Measurements from ENCODE around the gene CNTN4.

DNA sequence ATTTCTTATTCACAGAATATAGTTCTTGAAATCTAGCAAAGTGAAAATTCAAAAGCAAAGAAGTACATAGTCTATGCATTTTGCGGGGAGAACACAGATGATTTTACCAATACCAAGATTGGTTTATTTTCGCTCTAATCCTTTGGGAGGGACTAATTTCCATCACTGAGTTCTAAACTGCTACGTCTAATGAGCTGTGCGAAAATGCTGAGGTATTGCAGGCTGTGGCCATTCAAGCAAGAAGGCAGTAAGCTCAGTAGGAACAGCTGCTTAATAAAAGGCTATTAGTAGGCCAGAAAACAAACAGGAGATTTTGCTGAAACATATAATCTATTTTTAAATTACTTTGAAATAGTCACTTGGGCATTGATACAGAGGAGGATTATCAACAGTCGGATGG lies 379.0 kb downstream of the CNTN4 start:
- TF ChIP-seq POLR2A (IDR thresholded peaks at IDR 0.05) (no peak), EP300 (IDR thresholded peaks at IDR 0.05) (no peak), POLR2AphosphoS5 (IDR thresholded peaks at IDR 0.05) (no peak)
- TF ChIP-seq, protein P1, sequence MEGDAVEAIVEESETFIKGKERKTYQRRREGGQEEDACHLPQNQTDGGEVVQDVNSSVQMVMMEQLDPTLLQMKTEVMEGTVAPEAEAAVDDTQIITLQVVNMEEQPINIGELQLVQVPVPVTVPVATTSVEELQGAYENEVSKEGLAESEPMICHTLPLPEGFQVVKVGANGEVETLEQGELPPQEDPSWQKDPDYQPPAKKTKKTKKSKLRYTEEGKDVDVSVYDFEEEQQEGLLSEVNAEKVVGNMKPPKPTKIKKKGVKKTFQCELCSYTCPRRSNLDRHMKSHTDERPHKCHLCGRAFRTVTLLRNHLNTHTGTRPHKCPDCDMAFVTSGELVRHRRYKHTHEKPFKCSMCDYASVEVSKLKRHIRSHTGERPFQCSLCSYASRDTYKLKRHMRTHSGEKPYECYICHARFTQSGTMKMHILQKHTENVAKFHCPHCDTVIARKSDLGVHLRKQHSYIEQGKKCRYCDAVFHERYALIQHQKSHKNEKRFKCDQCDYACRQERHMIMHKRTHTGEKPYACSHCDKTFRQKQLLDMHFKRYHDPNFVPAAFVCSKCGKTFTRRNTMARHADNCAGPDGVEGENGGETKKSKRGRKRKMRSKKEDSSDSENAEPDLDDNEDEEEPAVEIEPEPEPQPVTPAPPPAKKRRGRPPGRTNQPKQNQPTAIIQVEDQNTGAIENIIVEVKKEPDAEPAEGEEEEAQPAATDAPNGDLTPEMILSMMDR (IDR thresholded peaks at IDR 0.05) = no peak

Data from gastroesophageal sphincter (tissue), 3 donors.